SK-N-SH (cell line): ENCODE measurements around the gene CRYBG2. TPM values are rescaled to one million over a fixed set of nuclear protein-coding genes. Genes with fewer than 3 reads are reported as not detected.

Experiments
- CTCF ChIA-PET: fragments of 300-600, 350-600 bp; formaldehyde crosslinking; extraction: SDS; loops from one replicate; lab custom pipeline; 2021; lab: Yijun Ruan, JAX
- POLR2A ChIA-PET: fragments of 350-600 bp; sonication (Branson Sonifier 250); formaldehyde crosslinking; extraction: SDS; loops from one replicate; lab custom pipeline; 2020; ENCODE audit warnings: antibody characterized with exemption, inconsistent platforms; lab: Yijun Ruan, JAX
- DNase-seq: peaks from one replicate; pipeline ENCODE4 v3.0.0; 2012
- H2AFZ ChIP-seq: fragments of 200-600 bp; sonication (generic); 2 replicates; pipeline ENCODE4 v1.8.1; 2016; ENCODE audit warnings: antibody characterized with exemption, mild to moderate bottlenecking, low read depth
- H3F3A ChIP-seq: fragments of 200-600 bp; sonication (generic); replicated peaks from 2 replicates; pipeline ENCODE3; 2016; ENCODE audit warnings: antibody characterized with exemption, mild to moderate bottlenecking; ENCODE audit not compliant: insufficient read depth
- H3K27ac ChIP-seq, 2 experiments: fragments of 200-500 bp in 1 of 2; fragments of 200-600 bp in 1 of 2; sonication (Bioruptor generic) in 1 of 2; sonication (generic), shearing (Covaris generic) in 1 of 2; 2 replicates each; pipeline versions ENCODE4 v1.5.1 to v1.6.1; 2014 to 2016; ENCODE audit warnings: low read depth in 2 of 2, inconsistent platforms in 1 of 2, low read length in 1 of 2, mild to moderate bottlenecking in 1 of 2, mixed read lengths in 1 of 2
- H3K27me3 ChIP-seq: fragments of 200-600 bp; sonication (generic), shearing (Covaris generic); 2 replicates; pipeline ENCODE4 v1.6.1; 2016; ENCODE audit warnings: mixed run types; ENCODE audit not compliant: insufficient read depth
- H3K36me3 ChIP-seq, 2 experiments: fragments of 200-500 bp in 1 of 2; fragments of 200-600 bp in 1 of 2; sonication (Bioruptor generic) in 1 of 2; sonication (generic) in 1 of 2; replicated peaks in 1 of 2; 2 replicates each; pipeline versions ENCODE3 to v1.5.1; 2014 to 2016; ENCODE audit warnings: low read length in 1 of 2, mild to moderate bottlenecking in 1 of 2; ENCODE audit not compliant: insufficient read depth in 2 of 2, control insufficient read depth in 1 of 2
- H3K4me1 ChIP-seq, 2 experiments: fragments of 200-500 bp in 1 of 2; fragments of 200-600 bp in 1 of 2; sonication (Bioruptor generic) in 1 of 2; sonication (generic), shearing (Covaris generic) in 1 of 2; 2 replicates each; pipeline versions ENCODE4 v1.5.1 to v1.6.1; 2014 to 2016; ENCODE audit warnings: low read depth in 1 of 2, low read length in 1 of 2, mixed run types in 1 of 2; ENCODE audit not compliant: insufficient read depth in 2 of 2, control insufficient read depth in 1 of 2
- H3K4me2 ChIP-seq: fragments of 200-600 bp; sonication (generic), shearing (Covaris generic); 2 replicates; pipeline ENCODE4 v1.6.1; 2017; ENCODE audit warnings: mixed run types
- H3K4me3 ChIP-seq, 2 experiments: fragments of 200-500 bp in 1 of 2; fragments of 200-600 bp in 1 of 2; sonication (Bioruptor generic) in 1 of 2; sonication (generic), shearing (Covaris generic) in 1 of 2; 2 replicates each; pipeline versions ENCODE4 v1.5.1 to v1.8.1; 2014 to 2016; ENCODE audit warnings: low read depth in 2 of 2, inconsistent platforms in 1 of 2, low read length in 1 of 2, mild to moderate bottlenecking in 1 of 2, mixed read lengths in 1 of 2, moderate library complexity in 1 of 2
- H3K79me2 ChIP-seq: fragments of 200-600 bp; sonication (generic); 2 replicates; pipeline ENCODE4 v1.8.1; 2017; ENCODE audit warnings: mild to moderate bottlenecking; ENCODE audit not compliant: insufficient read depth
- H3K9ac ChIP-seq: fragments of 200-600 bp; sonication (generic); 2 replicates; pipeline ENCODE4 v1.6.1; 2017; ENCODE audit warnings: mixed run types
- H3K9me2 ChIP-seq: fragments of 200-600 bp; sonication (generic); 2 replicates; pipeline ENCODE4 v1.6.1; 2017; ENCODE audit warnings: mixed run types
- H3K9me3 ChIP-seq: fragments of 200-600 bp; sonication (generic); 2 replicates; pipeline ENCODE4 v1.6.1; 2017; ENCODE audit warnings: mixed run types, mild to moderate bottlenecking, moderate library complexity
- H4K20me1 ChIP-seq: fragments of 200-600 bp; sonication (generic); 2 replicates; pipeline ENCODE4 v1.6.1; 2017; ENCODE audit warnings: mild to moderate bottlenecking, mixed run types; ENCODE audit not compliant: insufficient read depth
- CHD2 ChIP-seq: fragments of 150-350 bp; IDR thresholded peaks from 2 replicates; pipeline ENCODE4 v1.6.1; 2018; ENCODE audit warnings: low read length; ENCODE audit not compliant: partially characterized antibody
- CTCF ChIP-seq: fragments of 200-600 bp; sonication (generic); IDR thresholded peaks from 2 replicates; pipeline ENCODE4 v1.6.1; 2017; ENCODE audit warnings: antibody characterized with exemption, mild to moderate bottlenecking, moderate library complexity
- EP300 ChIP-seq, 2 experiments: IDR thresholded peaks; 2 replicates each; pipeline versions ENCODE4 v1.4.0 to v1.6.1; 2012; ENCODE audit warnings: borderline replicate concordance in 1 of 2, low read depth in 1 of 2, low read length in 1 of 2
- GATA2 ChIP-seq: sonication (generic); formaldehyde crosslinking; IDR thresholded peaks from 2 replicates; pipeline ENCODE4 v1.5.0; 2020; ENCODE audit warnings: mild to moderate bottlenecking, missing genetic modification reagents
- JUND ChIP-seq: IDR thresholded peaks from 2 replicates; pipeline ENCODE4 v1.4.0; 2012
- MAX ChIP-seq: IDR thresholded peaks from 2 replicates; pipeline ENCODE4 v1.4.0; 2012; ENCODE audit warnings: low read depth
- MEF2A ChIP-seq: IDR thresholded peaks from 2 replicates; pipeline ENCODE4 v1.4.0; 2012; ENCODE audit warnings: low read depth, borderline replicate concordance
- NRF1 ChIP-seq: IDR thresholded peaks from 2 replicates; pipeline ENCODE4 v1.6.1; 2012; ENCODE audit warnings: low read depth, mild to moderate bottlenecking, low read length
- POLR2AphosphoS5 ChIP-seq: IDR thresholded peaks from 2 replicates; pipeline ENCODE4 v1.6.1; 2012; ENCODE audit warnings: low read depth, low read length
- RCOR1 ChIP-seq: fragments of 150-350 bp; IDR thresholded peaks from 2 replicates; pipeline ENCODE4 v1.6.1; 2017; ENCODE audit warnings: antibody characterized with exemption, low read length
- RXRA ChIP-seq: IDR thresholded peaks from 2 replicates; pipeline ENCODE4 v1.4.0; 2012; ENCODE audit warnings: low read depth, mild to moderate bottlenecking, borderline replicate concordance
- SIN3A ChIP-seq: IDR thresholded peaks from 2 replicates; pipeline ENCODE4 v1.6.1; 2012; ENCODE audit warnings: low read depth, mild to moderate bottlenecking, low read length, moderate library complexity, borderline replicate concordance
- SMC3 ChIP-seq: IDR thresholded peaks from 2 replicates; pipeline ENCODE4 v1.6.1; 2012; ENCODE audit warnings: low read depth, low read length, improper control_type of control experiment
- TCF12 ChIP-seq: IDR thresholded peaks from 2 replicates; pipeline ENCODE4 v1.4.0; 2012
- TEAD4 ChIP-seq: IDR thresholded peaks from 2 replicates; pipeline ENCODE4 v1.4.0; 2012; ENCODE audit warnings: mild to moderate bottlenecking, borderline replicate concordance; ENCODE audit not compliant: insufficient read depth
- USF1 ChIP-seq: IDR thresholded peaks from 2 replicates; pipeline ENCODE4 v1.4.0; 2012; ENCODE audit warnings: low read depth, borderline replicate concordance
- WGBS: methylation state at CpG from one replicate; pipeline ENCODE4 v1.1.6; 2017; ENCODE audit warnings: low lambda C conversion rate; 5-methylcytosine and 5-hydroxymethylcytosine counted together
- polyA plus RNA-seq, 3 experiments: library from polyadenylated mRNA; depleted of rRNA; stranded (reverse); fragments of >200 nt; gene quantifications; 2 replicates each; pipeline ENCODE4 v1.2.3, GENCODE V29; 2012

CRYBG2 gene
- 0.08 and 0.49 TPM in 2 replicates for polyA plus RNA-seq (2012; rRNA removed)
- 0.04 and 0.13 TPM in 2 replicates for polyA plus RNA-seq (2012; cell fraction: cytosol; rRNA removed)
- polyA plus RNA-seq (2012; cell fraction: nucleus; rRNA removed), result 0.27 and 0.93 TPM in 2 replicates

GRCh38 chr1:26353976-26354820 is at the start of gene CRYBG2:
CRYBG2 (minus strand) TSS chr1:26354130; CDS start chr1:26346657, 7,473 bp downstream.
- no peak for DNase-seq
- no peaks in the 10 kb centered on the region for H3F3A ChIP-seq
- no peak within 1 kb of the TSS for H2AFZ ChIP-seq
- ChIA-PET CTCF (interaction anchor here (0.6 to 11.9 kb wide), 5 partner anchors 9 to 120 kb away, joined by 3 to 99 read pairs (median 4); partner anchors contain the start of gene CEP85), POLR2A (no interaction called here)
- WGBS, result 75% methylated on average over 6 of the region's 21 CpGs
- H3K9ac ChIP-seq, result no peak within 1 kb of the TSS
- H3K9me2 ChIP-seq, result no peaks in the 10 kb centered on the region
- no peaks in the 10 kb centered on the region for H4K20me1 ChIP-seq
- peaks cover 8% of the 10 kb centered on the region; the same call in 1 of the 2 replicates for H3K27me3 ChIP-seq
- no peaks in the 10 kb centered on the region for H3K9me3 ChIP-seq
- H3K4me3 ChIP-seq, result no peak within 1 kb of the TSS
- no peaks in the 10 kb centered on the region for H3K36me3 ChIP-seq
- no peak within 1 kb of the TSS for H3K4me2 ChIP-seq
- H3K4me1 ChIP-seq, result no peaks in the 10 kb centered on the region
- no peak within 1 kb of the TSS for H3K27ac ChIP-seq
- no peaks in the 10 kb centered on the region for H3K79me2 ChIP-seq
- TF ChIP-seq SMC3, result no peak
- no peak for TF ChIP-seq EP300 (IDR thresholded peaks at IDR 0.05; ENCODE audit: borderline replicate concordance in 1 of 2, low read depth in 1 of 2, low read length in 1 of 2)
- no peak for TF ChIP-seq MEF2A
- no peak for TF ChIP-seq SIN3A
- no peak for TF ChIP-seq TEAD4
- TF ChIP-seq POLR2AphosphoS5, result no peak
- TF ChIP-seq MAX, result no peak

GRCh38 chr1:26403656-26404055 is 49.7 kb upstream of the CRYBG2 start:
- CTCF ChIA-PET, result no interaction called here
- Histone ChIP-seq H3K4me3 (no peak overlapping the region), H3K27me3 (no peaks in the 10 kb centered on the region), H3K27ac (no peak overlapping the region), H3K9me3 (no peaks in the 10 kb centered on the region), H4K20me1 (no peaks in the 10 kb centered on the region), H3K9ac (no peak overlapping the region), H3K4me2 (no peak overlapping the region), H3K4me1 (no peaks in the 10 kb centered on the region), H3K36me3 (no peaks in the 10 kb centered on the region), H3K79me2 (no peaks in the 10 kb centered on the region), H2AFZ (no peak overlapping the region), H3K9me2 (no peaks in the 10 kb centered on the region), H3F3A (peaks cover 7% of the 10 kb centered on the region)
- DNase-seq, result no peak
- 32% methylated on average over 3 of the region's 4 CpGs for WGBS
- POLR2A ChIA-PET, result no interaction called here
- TF ChIP-seq GATA2 (CRISPR knock-in tag), result no peak
- TF ChIP-seq RCOR1, result no peak
- no peak for TF ChIP-seq SMC3
- no peak for TF ChIP-seq MEF2A
- no peak for TF ChIP-seq TEAD4
- TF ChIP-seq CTCF, result no peak
- no peak for TF ChIP-seq CHD2
- TF ChIP-seq RXRA, result no peak
- no peak for TF ChIP-seq USF1
- no peak for TF ChIP-seq TCF12
- TF ChIP-seq NRF1, result no peak
- no peak for TF ChIP-seq MAX
- TF ChIP-seq JUND, result no peak
